Measurements from ENCODE around the gene BCO1.

BCO1 gene

GRCh38 chr16:81314603-81315270 is 76.2 kb downstream of the BCO1 start, which contains the start of gene GAN:
GAN (plus strand) TSS chr16:81314962; CDS start chr16:81315114, 152 bp downstream.
- H3K4me3 ChIP-seq (ENCODE audit: low read depth, low read length) = peak within 1 kb of the TSS; percentile 86
- peak; percentile 81 for DNase-seq (ENCODE audit: low read depth)
- TF ChIP-seq CTCF (IDR thresholded peaks at IDR 0.05; ENCODE audit: low read depth, low read length, missing control alignments) = no peak

GRCh38 chr16:81315271-81316175 is 77.0 kb downstream of the BCO1 start:
- TF ChIP-seq CTCF (IDR thresholded peaks at IDR 0.05; ENCODE audit: low read depth, low read length, missing control alignments) = peak; percentile 4
- H3K4me3 ChIP-seq (ENCODE audit: low read depth, low read length) = peak overlapping the region; percentile 86
- peak; percentile 4 for DNase-seq (ENCODE audit: low read depth)

GRCh38 chr16:81316176-81316496 is 77.6 kb downstream of the BCO1 start:
- peak overlapping the region; percentile 86; the same call in 1 of the 2 replicates for H3K4me3 ChIP-seq (ENCODE audit: low read depth, low read length)
- no peak for DNase-seq (ENCODE audit: low read depth)
- no peak for TF ChIP-seq CTCF (IDR thresholded peaks at IDR 0.05; ENCODE audit: low read depth, low read length, missing control alignments)

GRCh38 chr16:81318711-81319110 is 80.2 kb downstream of the BCO1 start:
- no peak for TF ChIP-seq CTCF (IDR thresholded peaks at IDR 0.05; ENCODE audit: low read depth, low read length, missing control alignments)
- no peak for DNase-seq (ENCODE audit: low read depth)
- no peak overlapping the region for H3K4me3 ChIP-seq (ENCODE audit: low read depth, low read length)

- TF ChIP-seq CTCF (IDR thresholded peaks at IDR 0.05; ENCODE audit: low read depth, low read length, missing control alignments) = no peak
- no peak overlapping the region for H3K4me3 ChIP-seq (ENCODE audit: low read depth, low read length)
- DNase-seq (ENCODE audit: low read depth) = no peak
Observed at GRCh38 chr16:81319221-81319912, 80.9 kb downstream of the BCO1 start.

- H3K4me3 ChIP-seq (ENCODE audit: low read depth, low read length) = no peak overlapping the region
- no peak for DNase-seq (ENCODE audit: low read depth)
- TF ChIP-seq CTCF (IDR thresholded peaks at IDR 0.05; ENCODE audit: low read depth, low read length, missing control alignments) = no peak
Observed at GRCh38 chr16:81321039-81321438, 82.5 kb downstream of the BCO1 start.
